Measurements from ENCODE around the gene SOWAHC. TPM values are rescaled to one million over a fixed set of nuclear protein-coding genes. Genes with fewer than 3 reads are reported as not detected.

The SOWAHC gene
- total and polyA plus RNA-seq, 2 donors (not counting 1 experiment from before 2014, with no cell fraction given) = 4.4 to 7.1 TPM

DNA sequence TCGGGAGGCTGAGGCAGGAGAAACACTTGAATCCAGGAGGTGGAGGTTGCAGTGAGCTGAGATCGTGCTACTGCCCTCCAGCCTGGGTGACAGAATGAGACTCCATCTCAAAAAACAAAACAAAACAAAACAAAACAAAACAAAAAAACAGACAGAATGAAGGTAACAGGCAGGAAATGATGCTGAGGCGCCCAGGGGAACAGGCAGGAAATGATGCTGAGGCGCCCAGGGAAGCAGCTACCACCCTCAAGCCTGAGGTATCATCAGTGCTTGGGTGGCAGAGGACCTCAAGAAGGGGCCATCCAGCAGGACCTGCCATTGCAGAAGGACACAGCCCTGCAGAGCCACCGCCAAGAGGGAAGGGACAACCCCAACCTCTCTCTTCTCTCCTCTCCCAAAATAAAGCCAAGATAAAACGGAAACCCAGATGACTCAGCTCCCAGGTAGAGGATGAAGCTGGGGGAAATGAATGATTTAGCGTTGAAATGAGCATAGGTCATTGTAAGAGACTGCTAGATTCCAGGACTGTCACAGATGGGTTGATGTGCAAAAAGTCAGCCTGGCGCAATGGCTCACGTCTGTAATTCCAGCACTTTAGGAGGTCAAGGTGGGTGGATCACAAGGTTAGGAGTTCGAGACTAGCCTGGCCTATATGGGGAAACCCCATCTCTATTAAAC, 19.3 kb downstream of the SOWAHC start:
- no peak for DNase-seq (ENCODE audit: low read depth in 2 of 2)
- H2AFZ ChIP-seq (ENCODE audit: low read length) = no peak overlapping the region
- no peaks in the 10 kb centered on the region for H4K20me1 ChIP-seq (ENCODE audit: control insufficient read depth, extremely low read depth, insufficient read depth, low read length)
- H3K79me2 ChIP-seq (ENCODE audit: control insufficient read depth, insufficient read depth, low read length) = no peaks in the 10 kb centered on the region
- no peak for TF ChIP-seq EZH2 (IDR thresholded peaks at IDR 0.05; ENCODE audit: low read length, missing control alignments)
- no peak for TF ChIP-seq CTCF (conservative IDR thresholded peaks at IDR 0.05 in 1 of 2, IDR thresholded peaks at IDR 0.05 in 1 of 2; ENCODE audit: low read depth in 1 of 2, low read length in 2 of 2)
- H3K27me3 ChIP-seq (ENCODE audit: control insufficient read depth, insufficient read depth, low read length) = no peaks in the 10 kb centered on the region
- no peaks in the 10 kb centered on the region for H3K4me1 ChIP-seq (ENCODE audit: control insufficient read depth, extremely low read depth, insufficient read depth, low read length)
- no peak overlapping the region for H3K9ac ChIP-seq (ENCODE audit: insufficient read depth, low read length)
- H3K27ac ChIP-seq (ENCODE audit: insufficient read depth, low read length) = no peak overlapping the region
- H3K4me2 ChIP-seq (ENCODE audit: extremely low read depth, insufficient read depth, low read length) = no peak overlapping the region
- H3K9me3 ChIP-seq (ENCODE audit: control insufficient read depth, insufficient read depth, low read depth, low read length) = no peaks in the 10 kb centered on the region
- no peak overlapping the region for H3K4me3 ChIP-seq (replicated peaks in 1 of 4; ENCODE audit: control extremely low read depth in 1 of 4, insufficient read depth in 1 of 4, low read depth in 3 of 4, low read length in 4 of 4)
- H3K36me3 ChIP-seq (ENCODE audit: control insufficient read depth, insufficient read depth, low read length) = no peaks in the 10 kb centered on the region

- Histone ChIP-seq H2AFZ (ENCODE audit: low read length) (no peak overlapping the region), H3K4me2 (ENCODE audit: extremely low read depth, insufficient read depth, low read length) (no peak overlapping the region), H4K20me1 (ENCODE audit: control insufficient read depth, extremely low read depth, insufficient read depth, low read length) (no peaks in the 10 kb centered on the region), H3K27me3 (ENCODE audit: control insufficient read depth, insufficient read depth, low read length) (no peaks in the 10 kb centered on the region), H3K36me3 (ENCODE audit: control insufficient read depth, insufficient read depth, low read length) (no peaks in the 10 kb centered on the region), H3K4me3 (replicated peaks in 1 of 4; ENCODE audit: control extremely low read depth in 1 of 4, insufficient read depth in 1 of 4, low read depth in 3 of 4, low read length in 4 of 4) (no peak overlapping the region), H3K9me3 (ENCODE audit: control insufficient read depth, insufficient read depth, low read depth, low read length) (no peaks in the 10 kb centered on the region), H3K9ac (ENCODE audit: insufficient read depth, low read length) (no peak overlapping the region), H3K27ac (ENCODE audit: insufficient read depth, low read length) (no peak overlapping the region), H3K79me2 (ENCODE audit: control insufficient read depth, insufficient read depth, low read length) (no peaks in the 10 kb centered on the region), H3K4me1 (ENCODE audit: control insufficient read depth, extremely low read depth, insufficient read depth, low read length) (no peaks in the 10 kb centered on the region)
- no peak for TF ChIP-seq CTCF (conservative IDR thresholded peaks at IDR 0.05 in 1 of 2, IDR thresholded peaks at IDR 0.05 in 1 of 2; ENCODE audit: low read depth in 1 of 2, low read length in 2 of 2)
- no peak for TF ChIP-seq EZH2 (IDR thresholded peaks at IDR 0.05; ENCODE audit: low read length, missing control alignments)
- no peak for DNase-seq (ENCODE audit: low read depth in 2 of 2)
Measured at GRCh38 chr2:109635426-109636304, 21.5 kb downstream of the SOWAHC start.

GRCh38 chr2:109636317-109636716, 22.2 kb downstream of the SOWAHC start:
- Histone ChIP-seq H3K27me3 (ENCODE audit: control insufficient read depth, insufficient read depth, low read length) (no peaks in the 10 kb centered on the region), H3K4me3 (replicated peaks in 1 of 4; ENCODE audit: control extremely low read depth in 1 of 4, insufficient read depth in 1 of 4, low read depth in 3 of 4, low read length in 4 of 4) (no peak overlapping the region), H2AFZ (ENCODE audit: low read length) (no peak overlapping the region), H3K9ac (ENCODE audit: insufficient read depth, low read length) (no peak overlapping the region), H3K36me3 (ENCODE audit: control insufficient read depth, insufficient read depth, low read length) (no peaks in the 10 kb centered on the region), H3K9me3 (ENCODE audit: control insufficient read depth, insufficient read depth, low read depth, low read length) (no peaks in the 10 kb centered on the region), H3K79me2 (ENCODE audit: control insufficient read depth, insufficient read depth, low read length) (no peaks in the 10 kb centered on the region), H3K4me1 (ENCODE audit: control insufficient read depth, extremely low read depth, insufficient read depth, low read length) (no peaks in the 10 kb centered on the region), H3K27ac (ENCODE audit: insufficient read depth, low read length) (no peak overlapping the region), H4K20me1 (ENCODE audit: control insufficient read depth, extremely low read depth, insufficient read depth, low read length) (no peaks in the 10 kb centered on the region), H3K4me2 (ENCODE audit: extremely low read depth, insufficient read depth, low read length) (no peak overlapping the region)
- no peak for DNase-seq (ENCODE audit: low read depth in 2 of 2)
- TF ChIP-seq EZH2 (IDR thresholded peaks at IDR 0.05; ENCODE audit: low read length, missing control alignments) = no peak
- no peak for TF ChIP-seq CTCF (conservative IDR thresholded peaks at IDR 0.05 in 1 of 2, IDR thresholded peaks at IDR 0.05 in 1 of 2; ENCODE audit: low read depth in 1 of 2, low read length in 2 of 2)
